GM06990 (cell line): ENCODE results near the gene ADAP1.
"Not testable (repeated sequence)": the region's sequence is repeated elsewhere in the genome, so short reads cannot be mapped to it uniquely, and the experiment has no call there.

Experiments
- DNase-seq: peaks from one replicate; pipeline ENCODE4 v3.0.0-alpha.2; 2011; ENCODE audit not compliant: insufficient read length; ENCODE audit errors: extremely low read depth
- H3K27me3 ChIP-seq: replicated peaks from 2 replicates; pipeline ENCODE4 v1.6.0; 2011; ENCODE audit warnings: low read length; ENCODE audit not compliant: control insufficient read depth, insufficient read depth
- H3K36me3 ChIP-seq: 2 replicates; pipeline ENCODE4 v1.5.1; 2011; ENCODE audit warnings: low read length; ENCODE audit not compliant: control insufficient read depth, insufficient read depth
- H3K4me3 ChIP-seq: replicated peaks from 2 replicates; pipeline ENCODE4 v1.5.1; 2011; ENCODE audit warnings: low read depth, mild to moderate bottlenecking, control low read depth, low read length
- TF ChIP-seq, protein P1 (sequence below): IDR thresholded peaks from 2 replicates; pipeline ENCODE4 v1.5.1; 2011; ENCODE audit warnings: low read length, control low read depth, mild to moderate bottlenecking, inconsistent platforms; ENCODE audit not compliant: insufficient read depth, poor library complexity, severe bottlenecking

ADAP1 gene

DNA sequence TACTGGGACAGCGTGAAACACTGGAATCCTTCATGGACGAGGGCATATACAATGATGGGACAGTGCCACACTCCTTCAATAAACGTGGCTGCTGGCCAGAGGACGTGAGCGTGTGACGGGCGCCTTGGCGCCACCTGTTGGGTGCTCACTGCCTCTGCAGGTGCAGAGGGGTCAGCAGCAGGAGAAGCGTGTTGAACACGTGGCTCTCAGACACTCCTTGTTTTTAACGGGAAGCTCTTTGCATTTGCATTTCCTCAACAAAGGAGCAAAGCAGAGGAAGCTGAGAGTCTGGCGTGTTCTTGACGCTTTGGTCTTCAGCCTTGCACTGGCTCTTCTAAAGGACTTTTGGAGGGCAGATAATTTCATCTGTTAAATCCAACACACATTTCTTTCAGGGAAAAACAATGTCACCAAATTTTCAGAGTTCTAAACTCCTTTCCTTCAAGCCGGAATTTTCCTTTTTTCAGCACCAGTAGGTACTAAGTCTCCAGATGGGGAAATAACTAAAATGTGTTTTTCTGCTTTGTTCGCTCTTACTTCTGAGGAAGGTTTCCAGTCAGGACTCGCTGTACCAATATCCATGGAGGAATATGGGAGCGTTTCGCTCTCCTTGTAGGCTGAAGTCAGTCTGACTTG lies 81.0 kb downstream of the ADAP1 start:
- Histone ChIP-seq H3K36me3 (peaks cover 9% of the 10 kb centered on the region), H3K4me3 (no peak overlapping the region), H3K27me3 (no peaks in the 10 kb centered on the region)
- peak; percentile 75 for DNase-seq
- TF ChIP-seq, protein P1, sequence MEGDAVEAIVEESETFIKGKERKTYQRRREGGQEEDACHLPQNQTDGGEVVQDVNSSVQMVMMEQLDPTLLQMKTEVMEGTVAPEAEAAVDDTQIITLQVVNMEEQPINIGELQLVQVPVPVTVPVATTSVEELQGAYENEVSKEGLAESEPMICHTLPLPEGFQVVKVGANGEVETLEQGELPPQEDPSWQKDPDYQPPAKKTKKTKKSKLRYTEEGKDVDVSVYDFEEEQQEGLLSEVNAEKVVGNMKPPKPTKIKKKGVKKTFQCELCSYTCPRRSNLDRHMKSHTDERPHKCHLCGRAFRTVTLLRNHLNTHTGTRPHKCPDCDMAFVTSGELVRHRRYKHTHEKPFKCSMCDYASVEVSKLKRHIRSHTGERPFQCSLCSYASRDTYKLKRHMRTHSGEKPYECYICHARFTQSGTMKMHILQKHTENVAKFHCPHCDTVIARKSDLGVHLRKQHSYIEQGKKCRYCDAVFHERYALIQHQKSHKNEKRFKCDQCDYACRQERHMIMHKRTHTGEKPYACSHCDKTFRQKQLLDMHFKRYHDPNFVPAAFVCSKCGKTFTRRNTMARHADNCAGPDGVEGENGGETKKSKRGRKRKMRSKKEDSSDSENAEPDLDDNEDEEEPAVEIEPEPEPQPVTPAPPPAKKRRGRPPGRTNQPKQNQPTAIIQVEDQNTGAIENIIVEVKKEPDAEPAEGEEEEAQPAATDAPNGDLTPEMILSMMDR: peak; percentile 98

DNA sequence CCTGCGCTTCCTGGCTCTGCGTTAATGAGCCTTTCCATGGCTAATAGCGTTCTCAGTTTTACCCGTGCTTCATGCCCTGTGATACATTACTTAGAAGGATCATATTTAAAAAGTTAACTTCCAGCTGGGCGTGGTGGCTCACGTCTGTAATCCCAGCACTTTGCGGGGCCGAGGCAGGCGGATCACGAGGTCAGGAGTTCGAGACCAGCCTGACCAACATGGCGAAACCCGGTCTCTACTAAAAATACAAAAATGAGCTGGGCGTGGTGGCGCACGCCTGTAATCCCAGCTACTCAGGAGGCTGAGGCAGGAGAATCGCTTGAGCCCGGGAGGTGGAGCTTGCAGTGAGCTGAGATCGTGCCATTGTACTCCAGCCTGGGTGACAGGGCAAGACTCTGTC lies 81.8 kb downstream of the ADAP1 start:
- DNase-seq, H3K27me3 ChIP-seq, H3K4me3 ChIP-seq: not testable (repeated sequence)
- H3K36me3 ChIP-seq: peaks cover 14% of the 10 kb centered on the region

DNA sequence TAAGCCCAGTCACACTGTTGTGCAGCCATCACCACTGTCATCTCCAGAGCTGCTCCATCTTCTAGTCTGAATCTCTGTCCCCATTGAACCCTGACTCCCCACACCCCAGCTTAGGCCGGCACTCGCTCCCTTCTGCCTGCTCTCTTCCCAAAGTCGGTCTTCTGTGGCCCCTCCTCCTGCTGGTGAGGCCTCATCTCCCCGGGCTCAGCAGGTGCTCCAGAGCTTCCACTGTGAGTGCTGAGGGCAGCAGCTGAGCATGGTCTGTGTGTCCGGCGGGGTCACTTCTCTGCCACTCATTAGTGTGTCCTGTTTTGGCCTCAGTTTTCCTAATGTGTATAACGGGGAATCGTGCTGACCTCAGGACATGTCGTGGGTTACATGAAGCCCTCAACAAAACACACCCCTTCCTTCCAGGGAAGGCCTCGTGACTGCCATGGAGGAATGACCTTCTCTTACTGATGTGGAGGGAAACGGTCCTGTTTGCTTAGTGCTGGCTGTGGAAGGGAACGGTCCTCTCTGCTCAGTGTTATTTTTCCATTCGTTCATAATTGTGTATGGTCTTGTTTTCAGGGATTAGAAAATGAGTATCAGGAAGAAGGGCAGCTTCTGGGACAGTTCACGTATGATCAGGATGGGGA lies 82.5 kb downstream of the ADAP1 start:
- no peak for DNase-seq
- H3K4me3 ChIP-seq: no peak overlapping the region
- TF ChIP-seq, protein P1: no peak
- H3K27me3 ChIP-seq: no peaks in the 10 kb centered on the region
- peaks cover 20% of the 10 kb centered on the region for H3K36me3 ChIP-seq

DNA sequence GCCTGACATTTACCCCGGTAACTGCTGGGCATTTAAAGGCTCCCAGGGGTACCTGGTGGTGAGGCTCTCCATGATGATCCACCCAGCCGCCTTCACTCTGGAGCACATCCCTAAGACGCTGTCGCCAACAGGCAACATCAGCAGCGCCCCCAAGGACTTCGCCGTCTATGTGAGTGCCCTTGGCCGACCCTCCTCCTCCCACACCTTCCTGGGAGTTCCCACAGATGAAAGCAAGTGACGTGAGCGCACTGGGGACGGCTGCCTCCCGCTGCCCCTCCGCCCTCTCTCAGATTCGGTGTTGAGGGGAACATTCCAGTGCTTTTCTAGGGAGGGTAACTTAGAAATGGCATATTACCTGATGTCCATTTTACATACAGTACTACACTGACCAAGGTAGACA lies 85.1 kb downstream of the ADAP1 start:
- Histone ChIP-seq H3K4me3 (no peak overlapping the region), H3K36me3 (peaks cover 25% of the 10 kb centered on the region), H3K27me3 (no peaks in the 10 kb centered on the region)
- DNase-seq: no peak
- TF ChIP-seq, protein P1: no peak

DNA sequence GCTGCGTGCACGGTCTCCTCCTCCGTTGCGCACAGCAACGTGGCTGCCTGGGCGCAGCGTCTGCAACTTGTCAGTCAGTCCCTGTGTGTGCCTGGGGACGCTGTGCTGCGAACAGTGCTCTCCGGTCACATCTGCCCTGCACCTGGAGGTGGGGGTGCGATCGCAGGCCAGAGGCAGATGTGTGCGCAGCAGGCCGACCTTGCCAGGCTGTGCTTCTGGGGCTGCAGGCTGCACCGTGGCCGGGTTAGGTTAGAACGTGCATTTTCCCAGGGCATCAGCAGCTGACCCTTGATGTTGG lies 86.3 kb downstream of the ADAP1 start:
- TF ChIP-seq, protein P1: no peak
- H3K36me3 ChIP-seq: peaks cover 26% of the 10 kb centered on the region
- no peak overlapping the region for H3K4me3 ChIP-seq
- DNase-seq: no peak
- no peaks in the 10 kb centered on the region for H3K27me3 ChIP-seq

DNA sequence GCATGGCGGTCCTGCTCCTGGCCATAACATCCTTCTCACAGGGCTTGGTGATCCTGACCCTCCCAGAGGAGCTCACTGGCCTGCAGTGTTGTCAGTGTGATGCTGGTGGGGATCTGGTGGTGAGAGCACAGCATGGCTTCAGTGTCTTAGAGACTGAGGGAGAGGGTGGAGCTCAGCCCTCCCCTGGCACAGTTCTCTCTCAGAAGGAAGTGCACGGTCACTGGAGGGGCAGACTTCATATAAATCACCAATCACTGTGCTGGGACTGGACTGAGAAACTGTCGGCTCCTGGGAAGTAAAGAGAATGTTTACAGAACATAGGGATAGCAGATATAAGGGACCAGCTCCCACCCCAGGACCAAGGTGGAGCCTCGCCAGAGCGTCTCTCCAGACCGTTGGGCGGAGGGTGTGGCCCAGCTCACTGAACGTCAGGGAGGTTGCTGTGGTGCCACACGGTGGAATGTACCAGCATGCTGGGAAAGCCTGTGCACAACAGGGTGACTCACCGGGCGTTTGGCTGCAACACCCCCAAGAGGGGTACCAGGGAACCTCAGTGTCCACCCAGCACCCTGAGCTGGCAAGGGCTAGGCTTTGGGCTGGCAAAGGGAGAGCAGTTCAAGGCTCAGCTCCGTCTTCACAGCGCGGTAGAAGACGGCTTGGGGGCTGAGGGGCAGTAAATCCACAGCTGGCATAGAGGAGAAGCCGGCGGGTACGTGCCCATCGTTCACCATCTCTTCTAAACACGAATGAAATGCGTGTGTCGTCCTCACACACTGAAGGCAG lies 86.9 kb downstream of the ADAP1 start:
- DNase-seq: no peak
- TF ChIP-seq, protein P1: no peak
- no peak overlapping the region for H3K4me3 ChIP-seq
- H3K36me3 ChIP-seq: peaks cover 26% of the 10 kb centered on the region
- H3K27me3 ChIP-seq: no peaks in the 10 kb centered on the region
